Measurements from ENCODE around the gene LRFN2.

LRFN2 gene

DNA sequence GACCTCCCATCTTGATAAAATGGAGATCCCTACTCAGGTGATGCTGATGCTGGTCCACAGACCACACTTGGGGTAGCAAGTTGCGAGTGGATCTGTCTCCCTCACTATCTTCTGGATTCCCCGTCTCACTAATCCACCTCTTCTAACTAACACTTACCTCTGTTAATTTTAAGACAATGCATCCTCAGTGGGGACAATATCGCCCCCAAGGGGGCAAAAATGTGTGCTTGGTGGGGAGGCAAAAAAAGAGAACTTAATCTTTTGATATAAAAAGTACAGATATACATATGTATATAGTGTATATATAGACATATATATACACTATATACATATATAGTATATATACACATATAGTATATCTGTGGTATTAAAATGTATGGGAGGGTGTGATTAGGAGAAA lies 4.3 kb downstream of the LRFN2 start:
- H3K4me3 ChIP-seq (ENCODE audit: low read depth, low read length): no peak overlapping the region
- TF ChIP-seq, protein P1, sequence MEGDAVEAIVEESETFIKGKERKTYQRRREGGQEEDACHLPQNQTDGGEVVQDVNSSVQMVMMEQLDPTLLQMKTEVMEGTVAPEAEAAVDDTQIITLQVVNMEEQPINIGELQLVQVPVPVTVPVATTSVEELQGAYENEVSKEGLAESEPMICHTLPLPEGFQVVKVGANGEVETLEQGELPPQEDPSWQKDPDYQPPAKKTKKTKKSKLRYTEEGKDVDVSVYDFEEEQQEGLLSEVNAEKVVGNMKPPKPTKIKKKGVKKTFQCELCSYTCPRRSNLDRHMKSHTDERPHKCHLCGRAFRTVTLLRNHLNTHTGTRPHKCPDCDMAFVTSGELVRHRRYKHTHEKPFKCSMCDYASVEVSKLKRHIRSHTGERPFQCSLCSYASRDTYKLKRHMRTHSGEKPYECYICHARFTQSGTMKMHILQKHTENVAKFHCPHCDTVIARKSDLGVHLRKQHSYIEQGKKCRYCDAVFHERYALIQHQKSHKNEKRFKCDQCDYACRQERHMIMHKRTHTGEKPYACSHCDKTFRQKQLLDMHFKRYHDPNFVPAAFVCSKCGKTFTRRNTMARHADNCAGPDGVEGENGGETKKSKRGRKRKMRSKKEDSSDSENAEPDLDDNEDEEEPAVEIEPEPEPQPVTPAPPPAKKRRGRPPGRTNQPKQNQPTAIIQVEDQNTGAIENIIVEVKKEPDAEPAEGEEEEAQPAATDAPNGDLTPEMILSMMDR (IDR thresholded peaks at IDR 0.05; ENCODE audit: low read depth, low read length): no peak

DNA sequence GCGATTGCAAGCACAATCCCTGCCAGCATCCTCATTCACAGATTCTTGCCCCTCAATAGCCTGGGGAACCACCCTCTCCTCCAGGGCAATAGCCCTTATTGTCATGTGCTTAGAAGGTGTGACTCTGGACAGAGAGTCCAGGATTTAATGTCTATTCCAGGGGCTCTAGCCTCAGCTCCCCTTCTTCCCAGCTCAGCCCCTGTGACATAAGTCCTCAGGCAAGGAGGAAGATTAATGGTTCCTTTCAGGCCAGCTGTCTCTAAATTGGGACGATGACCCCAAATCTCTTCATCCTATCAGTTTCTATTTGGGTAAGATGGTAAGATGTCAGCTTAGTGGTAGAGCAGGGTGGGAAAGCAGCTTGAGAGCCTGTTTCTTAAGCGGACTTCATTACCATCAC lies 8.1 kb downstream of the LRFN2 start:
- no peak overlapping the region for H3K4me3 ChIP-seq (ENCODE audit: low read depth, low read length)
- TF ChIP-seq, protein P1 (IDR thresholded peaks at IDR 0.05; ENCODE audit: low read depth, low read length): no peak

DNA sequence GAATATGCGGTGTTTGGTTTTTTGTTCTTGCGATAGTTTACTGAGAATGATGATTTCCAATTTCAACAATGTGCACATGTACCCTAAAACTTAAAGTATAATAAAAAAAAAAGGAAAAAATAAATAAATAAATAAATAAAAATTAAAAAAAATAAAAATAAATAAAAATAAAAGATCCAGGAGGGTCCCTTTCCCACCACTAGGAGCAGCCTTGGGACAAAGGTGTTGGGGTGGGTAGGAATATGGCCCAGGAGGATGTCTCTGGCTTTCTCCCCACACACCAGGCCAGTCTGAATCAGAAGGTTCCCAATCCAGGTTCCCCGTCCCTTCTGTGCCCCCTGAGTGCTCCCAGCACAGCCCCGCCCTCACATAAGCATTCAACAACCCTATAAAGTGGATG lies 9.5 kb downstream of the LRFN2 start:
- H3K4me3 ChIP-seq (ENCODE audit: low read depth, low read length): no peak overlapping the region
- TF ChIP-seq, protein P1 (IDR thresholded peaks at IDR 0.05; ENCODE audit: low read depth, low read length): no peak

DNA sequence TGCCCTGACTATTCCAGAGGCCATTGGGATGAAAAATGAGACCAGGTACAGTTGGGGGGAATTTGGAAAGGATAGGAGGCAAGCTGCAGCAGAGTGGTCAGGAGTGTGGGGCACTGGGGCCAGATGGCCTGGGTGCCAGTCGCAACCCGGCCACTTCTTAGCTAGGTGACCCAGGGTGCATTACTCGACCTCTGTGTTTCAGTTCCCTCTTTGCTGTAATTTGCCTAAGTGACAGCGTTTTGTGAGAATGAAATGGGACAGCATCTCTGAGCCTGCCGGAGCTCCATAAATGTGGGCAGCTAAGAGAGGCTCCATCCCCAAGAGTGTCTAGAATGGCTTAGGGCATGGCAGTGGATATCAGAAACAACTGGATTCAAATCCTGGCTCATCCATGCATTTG lies 13.9 kb downstream of the LRFN2 start:
- H3K4me3 ChIP-seq (ENCODE audit: low read depth, low read length): no peak overlapping the region
- TF ChIP-seq, protein P1 (IDR thresholded peaks at IDR 0.05; ENCODE audit: low read depth, low read length): no peak

DNA sequence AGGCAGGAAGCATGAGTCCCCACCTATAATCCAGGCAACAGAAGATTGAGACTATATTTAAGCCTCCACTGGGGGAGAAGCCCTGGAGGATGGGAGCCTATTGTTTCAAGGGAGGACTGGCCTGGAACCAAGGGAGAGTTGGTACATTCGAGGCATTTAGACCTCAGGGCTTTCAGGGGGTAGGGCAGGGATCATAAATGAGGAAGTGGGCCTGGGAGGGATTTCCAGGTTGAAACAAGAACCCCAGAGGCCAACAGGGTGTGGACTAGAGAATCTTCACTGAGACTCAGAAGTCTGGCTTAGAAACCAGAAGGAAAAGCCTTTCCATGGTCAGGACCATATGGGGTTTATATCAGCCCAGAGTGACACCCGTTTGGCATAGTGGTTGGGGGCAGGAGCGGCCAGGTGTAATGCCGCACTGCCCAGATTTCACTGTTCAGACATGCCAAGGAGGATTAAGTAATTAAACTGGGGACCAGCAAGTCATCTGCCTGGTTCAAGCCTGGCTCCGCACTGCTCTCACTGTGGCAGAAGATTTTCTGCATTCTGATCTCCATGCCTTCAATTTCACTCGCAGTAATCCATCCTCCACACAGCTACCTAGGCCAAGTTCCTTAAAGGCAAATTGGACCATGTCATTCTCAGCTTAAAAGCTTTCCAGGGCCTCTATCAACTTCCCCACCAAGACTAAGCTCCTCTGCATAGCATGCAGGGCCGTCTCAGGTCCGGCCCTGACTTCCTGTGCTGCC lies 17.8 kb downstream of the LRFN2 start:
- TF ChIP-seq, protein P1 (IDR thresholded peaks at IDR 0.05; ENCODE audit: low read depth, low read length): no peak
- no peak overlapping the region for H3K4me3 ChIP-seq (ENCODE audit: low read depth, low read length)

DNA sequence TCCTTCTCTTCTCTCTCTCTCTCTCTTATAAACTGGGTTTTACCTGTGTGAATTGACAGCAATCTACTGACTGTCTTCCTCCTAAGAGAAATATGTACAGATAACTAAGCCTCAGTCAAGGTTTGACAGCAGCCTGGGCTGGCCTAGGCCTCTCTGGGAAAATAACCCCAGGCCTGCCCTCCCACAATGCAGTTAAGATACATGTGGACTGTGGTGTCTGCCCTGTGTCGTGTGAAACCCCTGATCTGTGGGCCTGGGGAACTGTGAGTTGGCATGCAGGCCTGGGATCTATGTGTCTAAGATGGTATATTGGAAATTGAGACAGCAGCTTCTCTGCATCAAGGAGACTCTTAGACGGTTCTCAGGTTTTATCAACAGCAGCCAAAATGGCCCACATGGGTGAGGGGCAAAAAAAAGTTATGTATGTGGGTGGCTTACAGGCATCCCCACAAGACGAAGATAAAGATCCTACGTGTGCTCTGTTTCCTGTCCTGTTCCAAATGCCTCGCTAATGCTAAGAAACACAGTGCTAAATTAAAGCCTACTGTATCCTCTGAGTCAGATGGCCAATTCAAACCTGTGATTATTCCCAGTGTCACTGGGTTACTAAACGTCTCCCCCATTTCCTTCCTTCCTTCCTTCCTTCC lies 19.0 kb downstream of the LRFN2 start:
- TF ChIP-seq, protein P1 (IDR thresholded peaks at IDR 0.05; ENCODE audit: low read depth, low read length): no peak
- H3K4me3 ChIP-seq (ENCODE audit: low read depth, low read length): no peak overlapping the region

DNA sequence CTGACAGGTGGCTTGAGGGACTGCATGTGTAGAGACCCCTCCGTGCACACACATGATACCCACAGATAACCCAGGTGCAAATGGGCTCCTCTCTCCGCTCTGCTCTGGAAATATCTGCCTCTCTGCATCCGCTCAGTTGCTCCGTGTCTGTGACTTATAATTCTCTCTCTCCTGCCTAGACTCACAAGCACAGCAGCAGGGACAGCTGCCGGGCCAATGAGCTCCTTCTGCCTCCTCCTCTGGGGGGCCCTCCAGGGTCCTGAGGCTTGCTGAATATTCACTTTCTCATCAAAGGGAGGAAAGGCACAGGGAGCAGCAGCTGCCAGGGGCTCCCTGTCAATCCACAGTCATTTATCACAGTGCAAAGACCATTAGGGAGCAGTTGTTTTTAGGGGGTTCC lies 24.1 kb downstream of the LRFN2 start:
- TF ChIP-seq, protein P1 (IDR thresholded peaks at IDR 0.05; ENCODE audit: low read depth, low read length): no peak
- H3K4me3 ChIP-seq (ENCODE audit: low read depth, low read length): no peak overlapping the region

All from WI38 (cell line).